ENCODE results near the gene SLC27A5.
"Not testable (repeated sequence)": the region's sequence is repeated elsewhere in the genome, so short reads cannot be mapped to it uniquely, and the experiment has no call there.

The SLC27A5 gene

GRCh38 chr19:58455306-58455705, 56.5 kb downstream of the SLC27A5 start:
- no peak for TF ChIP-seq CTCF (IDR thresholded peaks at IDR 0.05; ENCODE audit: insufficient read depth, missing control alignments)
- no peak for DNase-seq (ENCODE audit: insufficient read length, low spot score)
- no peak for FAIRE-seq

- FAIRE-seq = no peak
- DNase-seq (ENCODE audit: insufficient read length, low spot score) = no peak
- no peak for TF ChIP-seq CTCF (IDR thresholded peaks at IDR 0.05; ENCODE audit: insufficient read depth, missing control alignments)
These were observed 58.0 kb downstream of the SLC27A5 start for GRCh38 chr19:58453743-58454142.

GRCh38 chr19:58451358-58452101, 60.3 kb downstream of the SLC27A5 start, which contains the start of gene ZNF324B:
TSS of gene ZNF324B (plus strand) at chr19:58451622. CDS start at chr19:58453702, 2,080 bp downstream.
- no peak for TF ChIP-seq CTCF (IDR thresholded peaks at IDR 0.05; ENCODE audit: insufficient read depth, missing control alignments)
- DNase-seq (ENCODE audit: insufficient read length, low spot score) = peak; percentile 75
- FAIRE-seq = no peak

GRCh38 chr19:58450856-58451357, 60.9 kb downstream of the SLC27A5 start:
- FAIRE-seq (no peak), DNase-seq (ENCODE audit: insufficient read length, low spot score) (no peak)
- no peak for TF ChIP-seq CTCF (IDR thresholded peaks at IDR 0.05; ENCODE audit: insufficient read depth, missing control alignments)

GRCh38 chr19:58449980-58450379, 61.8 kb downstream of the SLC27A5 start:
- not testable (repeated sequence) for DNase-seq (ENCODE audit: insufficient read length, low spot score); FAIRE-seq

GRCh38 chr19:58448860-58449259, 62.9 kb downstream of the SLC27A5 start:
- DNase-seq (ENCODE audit: insufficient read length, low spot score); FAIRE-seq: not testable (repeated sequence)
